GM03348 (cell line): ENCODE measurements around the gene CUX1.

Source experiments
- DNase-seq: peaks from one replicate; pipeline ENCODE4 v3.0.0; 2012; ENCODE audit warnings: low spot score

Gene CUX1

DNA sequence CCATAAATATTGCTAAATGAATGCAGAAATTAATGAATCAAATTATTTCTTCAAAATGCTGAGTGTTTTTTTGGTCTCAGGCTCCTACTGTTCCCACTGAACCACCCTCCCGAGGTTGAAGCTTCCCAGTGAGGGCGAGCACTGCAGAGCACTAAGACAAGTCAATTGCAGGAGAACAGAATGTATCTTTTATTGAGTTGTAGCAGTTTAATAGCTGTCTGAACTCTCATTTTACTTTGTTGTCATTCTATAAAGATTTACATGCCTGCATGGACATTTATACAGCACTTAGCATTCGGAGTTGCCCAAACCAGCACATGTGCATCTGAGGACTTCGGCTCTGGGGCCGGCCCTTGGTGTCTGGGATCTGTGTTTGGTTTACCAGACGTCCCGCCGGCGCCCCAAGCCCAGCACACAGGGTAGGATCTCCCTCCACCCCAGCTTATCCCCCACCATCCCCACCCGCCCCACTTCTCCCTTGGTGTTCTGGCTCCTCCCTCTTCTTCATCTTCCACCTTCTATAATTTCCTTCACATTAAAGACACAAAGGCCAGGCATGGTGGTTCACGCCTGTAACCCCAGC lies 258.2 kb downstream of the CUX1 start:
- DNase-seq, result no peak

GRCh38 chr7:102077081-102077480 lies 259.7 kb downstream of the CUX1 start:
- no peak for DNase-seq

DNA sequence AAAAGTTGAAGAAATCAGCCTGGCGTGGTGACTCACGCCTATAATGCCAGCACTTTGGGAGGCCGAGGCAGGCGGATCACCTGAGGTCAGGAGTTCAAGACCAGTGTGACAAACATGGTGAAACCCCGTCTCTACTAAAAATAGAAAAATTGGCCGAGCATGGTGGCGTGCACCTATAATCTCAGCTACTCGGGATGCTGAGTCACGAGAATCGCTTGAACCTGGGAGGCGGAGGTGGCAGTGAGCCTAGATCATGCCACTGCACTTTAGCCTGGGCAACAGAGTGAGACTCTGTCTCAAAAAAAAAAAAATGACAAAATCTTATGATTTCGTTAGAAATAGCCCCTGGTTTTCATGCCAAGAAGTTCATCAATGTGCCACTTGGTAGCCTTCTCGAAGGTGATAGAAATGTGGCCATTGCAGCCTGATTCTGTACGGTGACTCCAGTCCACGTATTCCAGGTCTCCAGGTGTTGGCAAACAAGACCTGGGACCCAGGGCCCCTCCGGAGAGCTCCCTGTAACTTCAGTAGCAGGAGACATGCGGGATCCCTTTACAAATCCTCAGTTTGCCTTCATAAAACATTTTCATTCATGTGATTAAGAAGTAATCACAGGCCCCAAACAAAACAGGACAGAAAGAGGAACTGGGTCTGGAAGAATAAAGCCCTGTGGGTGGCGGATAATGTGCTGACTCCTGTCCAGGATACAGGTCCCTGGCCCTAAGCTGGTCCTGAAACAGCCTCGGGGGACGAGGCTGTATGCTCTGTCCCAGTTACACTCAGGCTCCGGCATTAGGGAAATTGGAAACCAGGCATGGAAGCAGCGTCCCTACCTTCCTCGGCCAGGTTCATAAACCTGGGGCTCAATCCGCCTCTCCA lies 262.0 kb downstream of the CUX1 start:
- no peak for DNase-seq

DNA sequence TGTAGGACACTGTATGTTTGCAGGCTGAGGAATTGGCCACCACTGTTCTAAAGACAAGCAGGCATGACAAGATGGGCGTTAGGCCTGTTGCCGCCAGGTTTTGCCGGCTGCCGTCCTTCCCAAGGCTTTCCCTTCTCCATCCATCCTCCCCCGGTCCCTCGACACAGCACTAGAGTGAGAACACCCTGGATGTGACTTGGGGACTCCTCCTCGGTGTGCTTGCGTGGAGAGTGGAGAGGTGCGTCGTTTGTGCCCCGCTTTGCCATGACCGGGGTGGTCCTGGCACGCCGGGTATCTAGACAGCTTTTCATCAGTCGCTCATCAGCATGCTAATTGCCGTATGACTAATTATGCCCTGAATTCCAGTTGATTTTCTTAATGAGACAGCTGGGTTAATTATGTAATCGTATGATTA lies 262.6 kb downstream of the CUX1 start:
- DNase-seq, result no peak

DNA sequence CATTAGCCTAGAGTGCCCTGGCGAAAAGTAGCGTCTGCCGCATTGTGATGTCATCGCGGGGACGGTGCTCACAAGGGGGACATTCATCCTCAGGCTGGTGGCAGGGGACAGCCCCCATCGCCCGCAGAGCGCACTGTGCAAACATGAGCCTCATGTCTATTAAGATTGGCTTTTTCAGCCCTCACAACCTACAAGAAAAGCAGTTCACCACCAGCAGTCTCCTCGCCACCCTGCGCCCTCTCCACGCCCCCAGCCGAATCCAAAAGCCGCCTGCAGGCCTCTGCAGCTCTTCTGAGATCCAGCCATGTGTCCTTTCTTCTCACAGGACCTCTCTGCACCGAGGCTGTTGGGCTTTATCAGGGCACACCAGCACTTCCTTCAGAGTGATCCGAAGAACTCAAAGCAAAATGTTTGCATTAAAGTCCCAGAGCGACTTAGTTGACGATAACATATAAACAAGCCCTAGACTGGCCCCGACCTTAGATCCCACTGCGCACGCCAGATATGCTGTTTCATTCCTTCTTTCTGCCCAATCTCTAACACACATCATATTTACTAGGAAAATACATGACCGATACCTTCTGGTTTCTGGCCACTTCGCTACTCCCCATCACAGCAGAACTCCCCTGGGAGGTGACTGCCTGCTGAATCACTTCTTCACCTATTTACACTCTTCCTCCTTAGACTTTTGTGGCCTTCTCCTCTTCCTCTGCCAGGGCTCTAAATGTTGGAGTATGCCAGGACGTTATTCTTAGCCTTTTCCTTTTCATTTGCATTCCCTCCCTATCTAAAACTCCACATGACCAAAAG lies 263.2 kb downstream of the CUX1 start:
- DNase-seq, result no peak

DNA sequence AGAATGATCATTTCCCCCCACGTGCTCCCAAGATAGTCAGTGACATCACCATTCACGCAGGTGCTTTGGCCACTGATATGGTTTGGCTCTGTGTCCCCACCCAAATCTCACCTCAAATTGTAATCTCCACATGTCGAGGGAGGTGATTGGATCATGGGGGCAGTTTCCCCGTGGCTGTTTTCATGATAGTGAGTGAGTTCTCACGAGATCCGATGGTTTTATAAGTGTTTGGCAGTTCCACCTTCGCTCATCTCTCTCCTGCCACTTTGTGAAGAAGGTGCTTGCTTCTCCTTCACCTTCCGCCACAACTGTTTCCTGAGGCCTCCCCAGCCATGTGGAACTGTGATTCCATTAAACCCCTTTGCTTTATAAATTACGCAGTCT lies 263.8 kb downstream of the CUX1 start:
- no peak for DNase-seq

DNA sequence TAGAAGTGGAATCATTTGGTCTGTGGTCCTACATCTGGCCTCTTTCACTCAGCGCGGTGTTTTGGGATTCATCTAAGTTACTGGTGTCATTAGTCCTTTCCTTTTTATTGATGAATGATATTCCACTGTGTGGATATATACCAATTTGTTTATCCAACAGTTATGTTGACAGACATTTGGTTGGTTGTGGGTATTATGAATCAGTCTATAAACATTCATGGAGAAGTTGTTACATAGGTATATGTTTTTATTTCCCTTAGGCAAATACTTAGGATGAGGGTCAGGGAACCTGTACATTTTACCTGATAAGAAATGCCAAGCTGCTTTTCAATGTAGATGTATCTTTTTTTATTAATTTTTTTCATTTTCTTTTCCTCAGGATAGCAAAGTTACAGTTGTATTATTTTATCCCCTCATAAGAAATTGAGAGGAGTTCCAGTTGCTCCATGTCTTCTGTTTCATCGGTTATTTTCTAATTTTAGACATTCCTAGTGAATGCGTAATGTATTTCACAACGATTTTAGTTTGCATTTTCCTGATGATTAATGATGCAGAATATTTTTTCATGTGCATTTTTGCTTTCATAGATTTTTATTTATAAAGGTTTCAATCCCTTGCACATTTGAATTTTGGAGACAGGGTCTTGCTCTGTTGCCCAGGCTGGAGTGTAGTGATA lies 265.4 kb downstream of the CUX1 start:
- DNase-seq, result no peak

DNA sequence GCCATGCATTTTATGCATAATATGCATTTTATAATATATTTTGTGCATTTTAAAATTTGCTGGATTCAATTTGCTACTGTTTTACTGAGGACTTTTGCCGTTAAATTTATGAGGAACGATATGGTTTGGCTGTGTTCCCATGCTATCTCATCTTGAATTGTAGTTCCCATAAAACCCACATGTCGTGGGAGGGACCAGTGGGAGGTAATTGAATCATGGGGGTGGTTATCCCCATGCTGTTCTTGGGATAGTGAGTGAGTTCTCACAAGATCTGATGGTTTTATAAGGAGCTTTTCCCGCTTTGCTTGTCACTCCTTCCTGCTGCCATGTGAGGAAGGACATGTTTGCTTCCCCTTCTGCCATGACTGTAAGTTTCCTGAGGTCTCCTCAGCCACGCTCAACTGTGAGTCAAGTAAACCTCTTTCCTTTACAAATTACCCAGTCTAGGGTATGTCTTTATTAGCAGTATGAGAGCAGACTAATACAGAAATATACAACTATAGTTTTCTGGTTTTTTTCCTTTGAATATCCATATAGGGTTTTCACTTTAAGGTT lies 267.9 kb downstream of the CUX1 start:
- no peak for DNase-seq

DNA sequence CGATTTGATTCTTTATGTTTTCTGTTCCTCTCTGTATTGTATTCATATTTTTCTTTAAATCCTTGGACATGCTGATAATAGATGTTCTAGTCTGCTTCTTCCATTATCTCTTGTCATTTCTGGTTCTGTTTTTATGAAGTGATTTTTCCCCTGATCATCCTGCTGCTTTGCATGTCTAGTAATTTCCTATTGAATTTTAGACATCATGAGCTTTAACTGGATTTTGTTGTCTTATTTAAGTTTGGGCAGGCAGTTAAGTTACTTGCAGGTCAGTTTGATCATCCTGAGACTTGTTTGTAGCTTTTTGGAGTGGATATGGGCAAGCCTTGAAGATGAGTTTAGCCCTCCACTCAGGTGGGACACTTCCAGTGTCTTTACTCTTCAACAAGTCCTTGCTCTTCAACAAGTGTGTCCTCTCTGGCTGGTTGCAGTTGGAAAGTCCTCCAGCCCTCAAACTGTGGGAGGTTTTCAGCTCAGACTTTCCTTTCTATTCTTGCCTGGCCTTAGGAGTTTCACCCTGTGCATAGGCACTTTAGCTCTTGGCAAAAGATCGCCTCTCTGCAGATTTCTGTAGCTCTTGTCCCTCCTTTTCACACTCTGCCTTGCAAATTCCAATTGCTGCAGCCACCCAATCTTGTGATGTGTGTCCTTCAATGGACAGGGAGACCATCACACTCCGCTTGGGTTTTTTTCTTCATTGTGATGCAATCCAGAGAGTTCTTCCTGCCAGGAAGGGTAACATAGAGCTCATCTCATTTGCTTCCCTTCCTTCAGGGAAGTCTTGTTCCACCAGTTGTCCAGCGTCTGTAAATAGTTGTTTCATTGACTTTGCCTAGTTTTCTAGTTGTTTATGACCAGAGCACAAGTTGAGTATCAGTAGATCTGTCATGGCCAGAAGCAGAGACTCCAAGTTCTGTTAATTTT lies 272.0 kb downstream of the CUX1 start:
- DNase-seq, result no peak

- DNase-seq, result no peak
These were observed 276.3 kb downstream of the CUX1 start for GRCh38 chr7:102093599-102094315.

- DNase-seq, result peak; percentile 65
These were observed 276.9 kb downstream of the CUX1 start for GRCh38 chr7:102094316-102094650.

DNA sequence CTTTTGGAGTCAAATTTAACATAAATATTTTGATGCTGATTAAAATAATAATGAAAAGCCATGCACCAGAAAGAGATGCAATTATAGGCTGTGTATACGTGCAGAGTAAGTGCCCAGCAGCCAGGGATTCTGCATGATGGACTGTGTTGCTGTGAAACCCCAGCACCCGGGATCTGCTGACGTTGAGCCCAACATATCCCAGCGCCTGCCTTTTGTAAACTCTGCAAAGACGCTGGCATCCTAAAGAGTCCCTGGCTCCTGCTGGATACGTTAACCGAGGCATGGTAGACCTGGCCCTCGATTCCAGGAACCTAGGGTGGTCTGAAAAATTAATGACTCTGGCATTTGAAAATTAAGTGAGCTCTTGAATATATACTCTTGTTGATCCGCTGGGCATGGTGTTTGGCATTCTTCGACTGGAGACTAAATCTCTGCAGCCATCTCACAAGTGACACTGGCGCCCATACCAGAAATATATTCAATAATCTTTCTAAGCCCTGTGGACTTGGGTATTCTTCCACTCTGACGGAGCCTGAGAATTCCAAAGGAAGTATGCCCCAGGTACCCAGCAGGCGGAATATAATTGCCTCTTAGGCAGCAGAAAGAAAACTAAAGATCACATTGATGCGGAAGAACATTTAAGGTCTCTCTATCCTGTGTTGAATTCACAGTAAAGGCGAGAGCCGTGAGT lies 278.0 kb downstream of the CUX1 start:
- no peak for DNase-seq

DNA sequence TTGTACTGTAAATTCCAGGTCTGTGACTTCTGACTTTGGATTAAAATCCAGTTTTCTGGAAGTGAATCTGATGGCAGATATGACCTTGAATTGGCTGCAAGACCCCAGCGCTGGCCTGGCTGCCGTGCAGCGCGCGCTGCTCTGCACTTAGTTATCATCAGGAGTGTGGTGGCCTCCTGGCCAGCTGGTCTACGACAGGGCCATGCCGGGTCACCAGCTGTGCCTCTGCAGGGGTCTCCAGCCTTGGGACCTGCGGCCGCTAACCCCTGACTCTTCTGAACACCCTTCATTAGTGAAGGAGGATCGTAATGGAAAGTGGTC lies 278.5 kb downstream of the CUX1 start:
- no peak for DNase-seq

DNA sequence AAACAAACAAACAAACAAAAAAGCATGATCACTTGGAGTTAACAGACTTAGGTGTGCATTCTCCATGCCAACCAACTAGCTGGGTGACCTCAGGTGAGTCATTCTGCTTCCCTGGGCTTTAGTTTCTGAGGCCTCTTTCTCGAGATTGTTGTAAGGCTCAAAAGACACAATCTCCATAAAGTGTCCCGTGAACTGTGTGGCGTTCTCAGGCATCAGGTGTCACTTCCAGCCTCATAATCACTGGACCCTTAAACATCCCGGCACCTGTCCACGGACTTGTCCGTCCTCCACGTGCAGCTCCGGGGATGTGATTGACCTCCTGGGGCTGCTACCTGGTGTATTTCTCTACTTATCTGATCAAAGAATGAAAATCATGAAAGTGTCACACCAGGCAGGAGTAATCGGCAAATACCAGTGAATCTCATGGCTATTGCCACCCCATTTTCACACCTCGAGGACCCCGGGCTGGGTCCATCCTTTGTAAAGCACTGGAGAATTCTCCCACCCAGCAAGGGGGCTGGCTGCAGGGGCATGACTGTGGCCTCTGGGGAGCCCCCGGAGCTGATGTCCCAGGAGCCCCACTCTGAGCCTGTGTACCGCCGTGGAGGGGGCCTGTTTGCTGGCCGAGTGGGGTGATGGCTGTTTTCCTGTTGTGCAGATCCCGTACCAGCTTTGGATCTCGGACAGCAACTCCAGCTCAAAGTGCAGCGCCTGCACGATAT lies 279.4 kb downstream of the CUX1 start:
- DNase-seq, result no peak

- no peak for DNase-seq
These were observed 280.3 kb downstream of the CUX1 start for GRCh38 chr7:102097601-102098161.

DNA sequence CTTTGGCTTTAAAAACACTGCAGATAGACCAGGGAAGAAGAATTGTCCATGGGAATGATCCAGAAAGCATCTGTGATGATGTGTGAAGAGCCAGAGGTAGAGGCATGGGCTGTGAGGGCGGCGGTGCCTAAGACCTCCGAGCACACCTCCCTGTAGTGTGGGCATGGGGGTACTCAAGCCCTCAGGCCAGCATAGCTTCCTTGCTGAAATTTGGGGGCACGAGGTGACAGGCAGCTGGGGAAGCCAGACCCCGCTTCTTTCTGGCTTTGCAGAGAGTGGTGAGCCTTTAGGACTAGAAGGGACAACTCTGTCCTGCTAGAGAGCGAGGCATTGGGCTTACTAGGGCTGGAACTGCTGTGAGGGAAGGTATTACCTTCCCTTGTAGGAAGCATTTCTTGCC lies 281.6 kb downstream of the CUX1 start:
- no peak for DNase-seq

GRCh38 chr7:102099474-102099873 lies 282.0 kb downstream of the CUX1 start:
- DNase-seq, result no peak

- DNase-seq, result no peak
These were observed 283.7 kb downstream of the CUX1 start for GRCh38 chr7:102101111-102101551.

DNA sequence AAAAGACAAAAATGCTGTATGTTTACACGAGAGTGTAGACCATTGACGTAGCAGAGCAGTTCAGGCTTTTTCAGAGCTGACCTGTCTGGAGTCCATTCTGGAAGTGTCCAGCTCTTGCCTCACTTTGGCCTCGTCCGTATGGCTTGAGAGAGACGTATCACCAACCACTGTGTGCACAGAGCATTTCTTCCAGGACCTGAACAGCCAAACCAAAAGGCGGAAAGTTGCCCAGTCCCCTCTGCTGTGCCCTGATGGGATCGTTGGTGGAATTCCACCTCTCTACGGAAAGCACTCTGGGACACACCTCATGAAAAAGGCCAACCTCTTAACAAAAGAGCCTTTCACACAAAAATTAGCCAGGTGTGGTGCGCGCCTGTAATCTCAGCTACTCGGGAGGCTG lies 284.5 kb downstream of the CUX1 start:
- no peak for DNase-seq
